ENCODE results near the gene SIX2. TPM values are rescaled to one million over a fixed set of nuclear protein-coding genes. Genes with fewer than 3 reads are reported as not detected.
"Not testable (repeated sequence)": the region's sequence is repeated elsewhere in the genome, so short reads cannot be mapped to it uniquely, and the experiment has no call there.

Gene SIX2
- total RNA-seq = not detected

DNA sequence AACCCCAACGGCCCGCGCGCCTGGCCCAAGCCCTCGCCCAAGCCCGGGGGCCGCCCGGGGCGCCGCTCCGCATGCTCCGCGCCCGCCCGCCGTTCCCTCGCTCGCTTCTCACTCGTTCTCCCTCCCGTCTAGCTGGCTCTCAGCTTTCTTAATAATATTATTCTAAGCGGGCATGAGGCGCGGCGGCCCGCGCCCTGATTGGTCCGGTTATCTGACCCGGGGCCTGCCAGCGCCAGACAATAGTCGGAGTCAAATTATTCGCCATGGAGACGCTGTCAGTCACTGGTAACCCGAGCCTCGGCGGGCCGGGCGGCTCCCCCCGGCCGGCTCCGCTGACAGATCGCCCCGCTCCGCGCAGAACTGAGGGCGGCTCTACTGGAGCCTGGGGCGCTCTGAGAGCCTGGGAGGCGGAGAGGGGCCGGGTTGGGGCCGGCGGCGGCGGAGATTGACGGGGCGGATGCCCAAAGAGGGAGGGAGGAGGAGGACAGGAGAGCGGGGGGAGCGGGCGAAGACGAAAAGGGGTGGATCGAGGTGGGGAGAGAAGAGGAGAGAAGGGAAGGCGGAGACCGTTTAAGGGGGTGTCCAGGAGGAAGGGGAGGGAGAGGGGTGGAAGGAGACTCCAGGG is at the start of gene SIX2:
SIX2 (minus strand) TSS at position 150 of the 625 bp plus-strand sequence. CDS start 342 bp downstream, outside the sequence.
- no peak for DNase-seq (ENCODE audit: low read depth in 2 of 3, low spot score in 2 of 3)

- DNase-seq (ENCODE audit: low read depth in 2 of 3, low spot score in 2 of 3) = no peak
Measured at GRCh38 chr2:45055162-45055605, 45.9 kb upstream of the SIX2 start.

DNA sequence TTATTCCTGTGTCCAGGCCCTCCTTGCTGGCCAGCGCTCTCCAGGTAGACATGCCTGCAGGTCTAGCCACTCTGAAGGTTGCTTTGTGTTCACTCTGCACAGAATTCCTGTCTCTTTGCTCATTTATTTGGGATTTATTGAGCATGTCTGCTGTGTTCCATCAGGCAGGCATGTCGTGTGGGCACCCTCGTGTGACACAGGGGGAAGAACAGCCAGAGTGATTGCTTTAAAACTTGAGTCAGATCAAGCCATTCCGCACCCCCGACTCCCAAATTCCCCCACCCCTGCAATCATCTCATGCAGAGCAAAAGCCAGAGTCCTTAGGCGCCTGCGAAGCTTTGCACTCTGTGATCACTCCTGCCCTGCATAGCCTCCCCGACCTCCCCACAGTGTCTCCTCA is 44.7 kb upstream of the SIX2 start:
- DNase-seq (ENCODE audit: low read depth in 2 of 3, low spot score in 2 of 3) = no peak

DNA sequence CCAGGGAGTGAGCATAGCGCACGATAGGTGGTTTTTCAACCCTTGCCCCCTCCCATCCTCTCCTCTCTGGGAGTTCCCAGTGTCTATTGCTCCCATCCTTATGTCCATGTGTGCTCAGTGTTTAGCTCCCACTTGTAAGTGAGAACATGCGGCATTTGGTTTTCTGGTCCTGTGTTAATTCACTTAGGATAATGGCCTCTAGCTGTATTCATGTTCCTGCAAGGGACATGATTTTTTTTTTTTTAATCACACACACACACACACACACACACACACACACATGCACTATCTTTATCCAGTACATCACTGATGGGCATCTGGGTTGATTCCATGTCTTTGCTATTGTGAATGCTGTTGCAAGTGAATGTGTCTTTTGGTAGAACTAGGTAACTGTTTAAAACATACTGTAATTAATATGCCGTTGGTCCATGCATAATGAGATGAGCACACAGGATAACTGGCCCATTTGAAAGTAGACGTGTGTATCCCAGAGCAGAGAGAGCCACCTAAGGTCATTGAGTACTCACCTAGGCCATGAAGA is 43.2 kb upstream of the SIX2 start:
- DNase-seq (ENCODE audit: low read depth in 2 of 3, low spot score in 2 of 3) = no peak

GRCh38 chr2:45049569-45050336 is 40.5 kb upstream of the SIX2 start:
- DNase-seq (ENCODE audit: low read depth in 2 of 3, low spot score in 2 of 3) = no peak

DNA sequence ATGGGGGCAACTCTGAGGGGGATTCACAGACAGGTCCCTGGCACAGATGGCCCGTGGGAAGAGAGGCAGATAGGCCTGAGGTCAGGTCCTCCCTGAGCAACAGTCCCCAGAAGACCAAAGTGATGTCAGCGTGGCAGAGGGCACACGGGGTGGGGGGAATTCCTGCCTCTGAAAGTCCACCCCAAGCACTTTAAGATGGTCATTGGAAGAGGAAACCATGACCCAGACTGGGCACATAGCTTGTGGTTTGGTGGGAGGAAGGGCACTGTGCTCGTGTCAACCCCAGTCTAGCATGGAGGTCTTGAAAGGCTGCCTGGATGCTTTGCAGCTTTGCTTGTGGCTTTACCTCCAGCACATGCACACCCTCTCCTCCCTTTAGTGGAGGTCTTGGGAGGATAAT is 38.0 kb upstream of the SIX2 start:
- no peak for DNase-seq (ENCODE audit: low read depth in 2 of 3, low spot score in 2 of 3)

- DNase-seq (ENCODE audit: low read depth in 2 of 3, low spot score in 2 of 3) = no peak
Measured at GRCh38 chr2:45046786-45047185, 37.5 kb upstream of the SIX2 start.

DNA sequence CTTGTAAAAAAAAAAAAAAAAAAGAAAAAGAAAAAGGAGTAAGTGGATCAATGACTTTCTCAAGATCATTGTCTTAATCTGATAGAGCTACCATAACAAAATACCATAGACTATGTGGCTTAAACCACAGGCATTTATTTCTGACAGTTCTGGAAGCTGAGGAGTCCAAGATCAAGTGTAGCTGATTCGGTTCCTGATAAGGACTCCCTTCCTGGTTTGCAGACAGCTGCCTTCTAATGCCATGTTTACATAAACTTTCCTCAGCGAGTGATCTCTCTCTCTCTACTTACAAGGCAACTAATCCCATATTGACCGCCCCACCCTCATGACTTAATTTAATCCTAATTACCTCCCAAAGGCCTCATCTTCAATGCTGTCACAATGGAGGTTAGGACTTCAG is 36.5 kb upstream of the SIX2 start:
- DNase-seq (ENCODE audit: low read depth in 2 of 3, low spot score in 2 of 3) = no peak

GRCh38 chr2:45044916-45045315 is 35.7 kb upstream of the SIX2 start:
- no peak for DNase-seq (ENCODE audit: low read depth in 2 of 3, low spot score in 2 of 3)

GRCh38 chr2:45043174-45043573 is 33.9 kb upstream of the SIX2 start:
- DNase-seq (ENCODE audit: low read depth in 2 of 3, low spot score in 2 of 3) = no peak

GRCh38 chr2:45042401-45042800 is 33.1 kb upstream of the SIX2 start:
- DNase-seq (ENCODE audit: low read depth in 2 of 3, low spot score in 2 of 3) = no peak

- DNase-seq (ENCODE audit: low read depth in 2 of 3, low spot score in 2 of 3) = no peak
Measured at GRCh38 chr2:45040786-45041185, 31.5 kb upstream of the SIX2 start.

DNA sequence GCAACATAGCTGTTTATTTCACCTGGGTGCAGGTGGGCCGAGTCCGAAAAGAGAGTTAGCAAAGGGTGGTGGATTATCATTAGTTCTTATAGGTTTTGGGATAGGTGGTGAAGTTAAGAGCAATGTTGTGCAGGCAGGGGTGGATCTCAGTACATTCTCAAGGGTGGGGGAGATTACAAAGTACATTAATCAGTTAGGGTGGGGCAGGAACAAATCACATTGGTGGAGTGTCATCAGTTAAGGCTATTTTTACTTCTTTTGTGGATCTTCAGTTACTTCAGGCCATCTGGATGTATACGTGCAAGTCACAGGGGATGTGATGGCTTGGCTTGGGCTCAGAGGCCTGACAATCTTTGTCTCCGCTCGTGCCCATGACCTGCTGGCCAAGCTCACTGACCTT is 30.6 kb upstream of the SIX2 start:
- not testable (repeated sequence) for DNase-seq (ENCODE audit: low read depth in 2 of 3, low spot score in 2 of 3)

- not testable (repeated sequence) for DNase-seq (ENCODE audit: low read depth in 2 of 3, low spot score in 2 of 3)
Measured at GRCh38 chr2:45038861-45039260, 29.6 kb upstream of the SIX2 start.

GRCh38 chr2:45033302-45033701 is 24.1 kb upstream of the SIX2 start:
- no peak for DNase-seq (ENCODE audit: low read depth in 2 of 3, low spot score in 2 of 3)

- no peak for DNase-seq (ENCODE audit: low read depth in 2 of 3, low spot score in 2 of 3)
Measured at GRCh38 chr2:45031028-45031427, 21.8 kb upstream of the SIX2 start.

- DNase-seq (ENCODE audit: low read depth in 2 of 3, low spot score in 2 of 3) = no peak
Measured at GRCh38 chr2:45030553-45030952, 21.3 kb upstream of the SIX2 start.

- no peak for DNase-seq (ENCODE audit: low read depth in 2 of 3, low spot score in 2 of 3)
Measured at GRCh38 chr2:45029215-45029614, 20.0 kb upstream of the SIX2 start.

- no peak for DNase-seq (ENCODE audit: low read depth in 2 of 3, low spot score in 2 of 3)
Measured at GRCh38 chr2:45028276-45028675, 19.0 kb upstream of the SIX2 start.

GRCh38 chr2:45026924-45027450 is 17.7 kb upstream of the SIX2 start:
- DNase-seq (ENCODE audit: low read depth in 2 of 3, low spot score in 2 of 3) = no peak

- peak in 2 of 3 donors; percentile 71 to 86 for DNase-seq (ENCODE audit: low read depth in 2 of 3, low spot score in 2 of 3)
Measured at GRCh38 chr2:45024600-45025291, 15.5 kb upstream of the SIX2 start.
